HEK293 (cell line): ENCODE results near the gene KCNQ1.

Experiments
- CTCF ChIP-seq: fragments of 450-650 bp; formaldehyde crosslinking; IDR thresholded peaks from 2 replicates; pipeline ENCODE4 v1.5.1; 2016; ENCODE audit warnings: missing biosample characterization, missing genetic modification characterization
- SETDB1 ChIP-seq: IDR thresholded peaks from one replicate; pipeline ENCODE4 v1.6.1; 2017; ENCODE audit warnings: mild to moderate bottlenecking, low read length, moderate library complexity, mixed read lengths; ENCODE audit not compliant: insufficient read length
- YY1 ChIP-seq: fragments of 450-650 bp; formaldehyde crosslinking; IDR thresholded peaks from 2 replicates; pipeline ENCODE4 v1.5.1; 2018; ENCODE audit warnings: missing biosample characterization, missing genetic modification characterization
- ZBTB8A ChIP-seq: fragments of 450-650 bp; formaldehyde crosslinking; IDR thresholded peaks from 2 replicates; pipeline ENCODE4 v1.5.1; 2016; ENCODE audit warnings: missing biosample characterization, missing genetic modification characterization
- ZFP41 ChIP-seq: fragments of 450-650 bp; formaldehyde crosslinking; IDR thresholded peaks from 2 replicates; pipeline ENCODE4 v1.5.1; 2016; ENCODE audit warnings: missing biosample characterization, missing genetic modification characterization, borderline replicate concordance
- ZNF514 ChIP-seq: fragments of 450-650 bp; formaldehyde crosslinking; IDR thresholded peaks from 2 replicates; pipeline ENCODE4 v1.5.1; 2016; ENCODE audit warnings: missing biosample characterization, missing genetic modification characterization
- ZNF701 ChIP-seq: fragments of 450-650 bp; formaldehyde crosslinking; IDR thresholded peaks from 2 replicates; pipeline ENCODE4 v1.5.1; 2016; ENCODE audit warnings: missing biosample characterization, missing genetic modification characterization
- ZNF777 ChIP-seq: fragments of 450-650 bp; formaldehyde crosslinking; IDR thresholded peaks from 2 replicates; pipeline ENCODE4 v1.5.1; 2017; ENCODE audit warnings: missing biosample characterization, missing genetic modification characterization, borderline replicate concordance
- ZSCAN18 ChIP-seq: fragments of 450-650 bp; formaldehyde crosslinking; IDR thresholded peaks from 2 replicates; pipeline ENCODE4 v1.5.1; 2016; ENCODE audit warnings: missing biosample characterization, missing genetic modification characterization
- TF ChIP-seq, protein P1 (sequence below): fragments of 450-650 bp; formaldehyde crosslinking; IDR thresholded peaks from 2 replicates; pipeline ENCODE4 v1.5.1; 2016; ENCODE audit warnings: missing biosample characterization, missing genetic modification characterization

DNA sequence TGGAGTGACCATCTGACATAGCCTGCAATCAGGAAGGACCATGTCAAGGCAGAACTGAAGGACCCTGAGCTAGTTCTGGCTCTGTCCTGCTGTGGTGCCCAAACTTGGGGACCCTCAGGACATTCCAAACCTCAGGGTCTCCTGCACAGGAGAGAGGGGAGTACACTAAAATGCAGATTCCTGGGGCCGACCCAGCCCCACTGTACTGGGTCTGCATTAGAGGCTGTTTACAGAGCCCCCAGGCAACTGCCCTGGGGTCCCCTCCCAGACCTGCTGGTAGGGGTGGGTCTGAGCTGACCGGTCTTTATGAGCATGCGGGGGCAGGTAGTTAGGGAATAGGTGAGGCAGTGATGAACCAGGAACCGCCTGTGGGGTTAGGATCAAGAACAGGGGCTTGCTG lies 7.3 kb upstream of the KCNQ1 start:
- TF ChIP-seq, protein P1, sequence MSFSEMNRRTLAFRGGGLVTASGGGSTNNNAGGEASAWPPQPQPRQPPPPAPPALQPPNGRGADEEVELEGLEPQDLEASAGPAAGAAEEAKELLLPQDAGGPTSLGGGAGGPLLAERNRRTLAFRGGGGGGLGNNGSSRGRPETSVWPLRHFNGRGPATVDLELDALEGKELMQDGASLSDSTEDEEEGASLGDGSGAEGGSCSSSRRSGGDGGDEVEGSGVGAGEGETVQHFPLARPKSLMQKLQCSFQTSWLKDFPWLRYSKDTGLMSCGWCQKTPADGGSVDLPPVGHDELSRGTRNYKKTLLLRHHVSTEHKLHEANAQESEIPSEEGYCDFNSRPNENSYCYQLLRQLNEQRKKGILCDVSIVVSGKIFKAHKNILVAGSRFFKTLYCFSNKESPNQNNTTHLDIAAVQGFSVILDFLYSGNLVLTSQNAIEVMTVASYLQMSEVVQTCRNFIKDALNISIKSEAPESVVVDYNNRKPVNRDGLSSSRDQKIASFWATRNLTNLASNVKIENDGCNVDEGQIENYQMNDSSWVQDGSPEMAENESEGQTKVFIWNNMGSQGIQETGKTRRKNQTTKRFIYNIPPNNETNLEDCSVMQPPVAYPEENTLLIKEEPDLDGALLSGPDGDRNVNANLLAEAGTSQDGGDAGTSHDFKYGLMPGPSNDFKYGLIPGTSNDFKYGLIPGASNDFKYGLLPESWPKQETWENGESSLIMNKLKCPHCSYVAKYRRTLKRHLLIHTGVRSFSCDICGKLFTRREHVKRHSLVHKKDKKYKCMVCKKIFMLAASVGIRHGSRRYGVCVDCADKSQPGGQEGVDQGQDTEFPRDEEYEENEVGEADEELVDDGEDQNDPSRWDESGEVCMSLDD (tag by site-specific recombination) = no peak
- no peak for TF ChIP-seq ZBTB8A (tag by site-specific recombination)
- TF ChIP-seq ZNF514 (tag by site-specific recombination) = no peak
- no peak for TF ChIP-seq ZFP41 (tag by site-specific recombination)
- no peak for TF ChIP-seq SETDB1
- no peak for TF ChIP-seq CTCF
- no peak for TF ChIP-seq ZNF777 (tag by site-specific recombination)
- TF ChIP-seq YY1 (tag by site-specific recombination) = no peak
- no peak for TF ChIP-seq ZNF701 (tag by site-specific recombination)
- no peak for TF ChIP-seq ZSCAN18 (tag by site-specific recombination)
